GM19455 (cell line): Measurements from ENCODE around the gene CYP26B1.

ENCODE experiments used
- ATAC-seq: cut with Tn5 transposase; IDR thresholded peaks from one replicate; pipeline ENCODE4 v1.9.1; 2021; ENCODE audit not compliant: unreplicated experiment

The CYP26B1 gene

DNA sequence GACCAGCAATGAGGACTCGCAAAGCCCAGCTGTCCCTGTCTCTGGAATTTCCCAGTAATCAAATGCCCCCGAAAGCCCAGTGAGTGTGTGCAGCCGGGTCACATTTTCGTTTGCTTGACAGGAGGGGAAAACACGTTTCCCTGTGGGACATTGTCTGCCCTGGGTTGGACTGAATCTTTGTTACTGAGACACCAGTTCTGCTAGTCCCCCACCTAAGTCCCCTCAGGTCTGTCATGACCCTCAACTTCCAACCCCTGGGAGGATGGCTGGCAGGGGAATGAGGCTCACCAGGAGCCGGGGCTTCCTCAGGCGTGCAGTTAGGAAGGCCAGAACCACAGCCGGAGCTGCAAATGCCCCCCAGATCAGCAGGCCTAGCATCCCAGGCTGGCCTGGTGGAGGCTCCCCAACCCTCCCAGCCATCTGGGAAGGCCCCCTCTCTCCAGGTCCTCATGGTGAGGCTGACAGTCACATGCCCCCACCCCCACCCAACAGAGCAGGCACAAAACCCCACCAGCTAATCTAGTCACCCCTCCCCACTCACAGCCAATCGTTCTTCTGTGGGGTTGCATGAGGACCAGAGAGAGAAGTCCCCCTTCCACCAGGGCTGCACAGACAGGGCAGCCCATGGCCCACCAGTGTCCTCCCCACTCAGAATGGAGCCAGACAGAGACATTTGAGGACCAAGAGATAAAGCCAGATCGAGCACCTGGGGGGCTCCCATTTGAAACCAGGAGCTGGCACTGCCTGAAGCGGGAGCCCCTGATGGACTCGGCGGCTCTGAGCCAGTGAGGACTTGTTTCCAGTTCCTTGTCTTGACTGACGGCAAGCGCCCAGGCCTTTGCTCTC is 33.6 kb downstream of the CYP26B1 start:
- no peak for ATAC-seq

DNA sequence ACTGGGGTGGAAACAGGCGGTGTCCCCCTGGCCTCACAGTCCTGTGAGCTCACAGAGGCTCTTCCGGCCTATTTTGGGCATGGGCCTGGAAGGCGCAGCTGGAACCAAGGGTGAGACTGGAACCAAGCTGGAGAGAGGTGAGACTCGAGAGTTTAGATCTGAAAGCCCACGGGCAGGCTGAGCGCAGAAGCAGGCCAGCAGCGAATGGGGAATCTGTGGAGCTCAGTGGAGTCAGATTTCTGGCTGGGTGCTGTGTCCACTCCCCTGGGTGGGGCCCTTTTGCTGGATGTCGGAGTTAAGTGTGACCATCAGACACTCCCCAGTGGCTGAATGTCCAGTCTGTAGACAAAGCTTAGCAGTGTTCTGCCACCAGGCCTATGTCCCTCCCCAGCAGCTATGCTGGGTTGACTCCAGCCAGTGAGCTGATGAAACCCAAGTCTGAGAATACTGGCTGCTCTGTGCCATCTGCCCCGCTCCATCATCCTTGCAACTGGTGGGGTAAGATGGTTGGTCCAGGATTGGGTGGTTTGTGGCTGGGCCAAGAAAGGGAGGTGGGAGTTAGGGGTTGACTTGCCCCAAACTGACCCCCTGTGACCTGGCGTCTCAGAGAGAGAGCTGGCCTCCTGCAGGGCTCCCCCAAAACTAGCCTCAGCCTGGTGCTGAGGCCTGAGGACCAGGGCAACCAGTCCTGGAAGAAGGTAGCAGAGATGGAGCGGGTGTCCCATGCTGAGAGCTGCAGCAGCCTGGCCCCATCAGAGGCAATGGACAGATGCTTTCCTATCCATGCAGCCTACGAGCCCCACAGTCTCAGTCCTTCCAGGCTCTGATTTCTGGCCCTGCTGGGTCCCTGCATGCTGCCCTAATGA is 34.4 kb downstream of the CYP26B1 start:
- no peak for ATAC-seq

DNA sequence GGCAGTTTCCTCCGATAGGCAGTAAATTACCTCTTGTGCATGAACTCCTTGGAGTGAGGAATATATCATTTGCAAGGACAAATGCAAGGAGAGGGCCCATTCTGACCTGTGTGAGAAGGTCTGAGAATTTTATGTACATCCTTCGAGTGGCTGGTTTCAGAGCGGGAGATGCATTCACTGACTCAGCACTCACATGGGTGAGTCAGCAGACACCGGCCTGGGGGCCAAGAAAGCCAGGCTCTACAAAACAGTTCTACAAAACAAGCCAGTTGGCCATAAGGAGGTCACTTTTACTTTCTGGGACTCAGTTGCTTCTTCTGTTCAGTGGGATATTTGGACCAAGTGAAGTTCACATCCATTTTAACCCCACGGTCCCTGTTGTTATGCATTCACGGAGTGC is 35.3 kb downstream of the CYP26B1 start:
- ATAC-seq, result no peak

DNA sequence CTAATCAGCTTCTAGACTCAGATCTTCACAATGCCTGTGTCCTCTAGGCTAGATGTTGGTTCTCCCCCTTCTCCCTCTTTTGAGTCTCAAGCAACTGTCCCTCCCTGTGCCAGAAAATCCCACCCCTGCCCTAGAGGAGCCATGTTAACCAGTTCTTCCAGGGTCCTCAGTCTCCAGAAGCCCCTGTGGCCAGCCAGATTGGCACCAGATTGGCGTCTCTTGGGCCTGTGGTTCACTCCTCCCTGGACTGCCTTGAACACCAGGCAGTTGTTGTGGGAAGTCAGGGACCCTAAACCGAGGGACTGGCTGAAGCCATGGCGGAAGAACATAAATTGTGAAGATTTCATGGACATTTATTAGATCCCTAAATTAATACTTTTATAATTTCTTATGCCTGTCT is 36.6 kb downstream of the CYP26B1 start:
- ATAC-seq, result no peak

DNA sequence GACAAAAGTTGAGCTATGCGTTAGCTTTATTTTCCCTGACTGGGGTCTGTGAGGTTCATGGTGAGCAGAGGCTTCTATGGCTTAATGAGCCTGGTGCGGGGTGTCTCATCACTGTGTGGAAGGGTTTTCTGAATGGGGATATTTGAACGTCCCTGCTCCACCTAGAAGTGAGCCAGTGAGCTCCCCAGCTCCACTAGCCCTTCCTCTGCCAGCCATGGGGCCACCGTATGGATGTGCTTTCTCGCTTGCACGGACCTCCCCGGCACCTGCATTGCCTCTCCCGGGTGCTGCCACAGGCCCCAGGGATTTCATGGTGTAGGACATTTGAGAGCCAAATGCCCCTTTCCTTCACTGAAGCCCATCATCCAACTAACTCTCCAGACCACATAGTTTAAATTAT is 37.8 kb downstream of the CYP26B1 start:
- ATAC-seq, result no peak

DNA sequence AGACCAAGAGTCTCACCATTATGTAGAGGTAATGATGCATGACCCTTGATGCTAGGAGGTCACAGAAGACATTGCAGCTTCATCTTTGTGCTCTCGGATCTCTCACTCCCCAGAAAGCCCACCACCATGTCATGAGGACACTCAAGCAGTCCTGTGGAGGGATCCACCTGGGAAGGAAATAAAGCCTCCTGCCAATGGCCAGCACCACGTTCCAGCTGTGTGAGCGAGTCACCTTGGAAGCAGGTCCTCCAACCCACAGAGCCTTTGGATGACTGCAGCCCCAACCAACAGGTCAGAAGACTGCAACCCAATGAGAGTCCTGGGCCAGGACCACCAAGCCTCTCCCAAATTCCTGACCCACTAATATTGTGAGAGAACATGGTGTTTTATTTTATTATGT is 38.4 kb downstream of the CYP26B1 start:
- ATAC-seq, result no peak

DNA sequence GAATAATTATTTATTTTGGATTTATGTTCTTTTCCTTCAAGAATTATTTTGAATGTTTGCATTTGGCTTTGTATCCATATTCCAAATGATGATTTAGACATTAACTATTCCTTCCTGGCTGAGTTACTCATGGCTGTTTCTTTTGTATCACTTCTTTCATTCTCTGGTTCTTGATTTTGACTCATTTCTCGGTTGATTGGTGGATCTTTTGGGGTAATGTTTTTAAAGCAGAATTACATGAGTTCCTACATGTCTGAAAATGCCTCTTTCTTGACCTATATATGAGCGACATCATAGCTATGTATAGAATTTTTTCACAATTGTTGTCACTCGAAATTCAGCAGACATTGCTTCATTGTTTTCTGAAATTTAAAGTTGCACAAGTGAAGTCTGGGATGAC is 39.5 kb downstream of the CYP26B1 start:
- ATAC-seq, result no peak

DNA sequence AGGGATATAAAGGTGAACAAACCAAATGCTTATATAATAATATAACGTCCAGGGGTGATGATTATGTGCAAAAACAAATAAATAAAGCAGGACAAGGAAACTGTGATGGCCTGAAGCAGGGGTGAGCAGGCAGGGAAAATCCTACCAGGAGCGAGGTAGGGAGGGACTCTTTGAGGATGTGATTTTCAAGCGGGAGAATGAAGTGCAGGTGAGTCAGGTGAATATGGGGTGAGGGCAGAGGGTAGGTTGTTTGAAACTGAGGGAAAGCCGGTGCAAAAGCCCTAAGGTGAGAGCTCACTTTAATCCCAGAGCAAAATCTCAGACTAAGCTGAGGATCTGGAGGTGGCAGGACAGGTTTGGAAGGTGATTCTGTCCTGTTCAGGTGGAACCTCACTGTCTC is 40.7 kb downstream of the CYP26B1 start:
- ATAC-seq, result no peak

DNA sequence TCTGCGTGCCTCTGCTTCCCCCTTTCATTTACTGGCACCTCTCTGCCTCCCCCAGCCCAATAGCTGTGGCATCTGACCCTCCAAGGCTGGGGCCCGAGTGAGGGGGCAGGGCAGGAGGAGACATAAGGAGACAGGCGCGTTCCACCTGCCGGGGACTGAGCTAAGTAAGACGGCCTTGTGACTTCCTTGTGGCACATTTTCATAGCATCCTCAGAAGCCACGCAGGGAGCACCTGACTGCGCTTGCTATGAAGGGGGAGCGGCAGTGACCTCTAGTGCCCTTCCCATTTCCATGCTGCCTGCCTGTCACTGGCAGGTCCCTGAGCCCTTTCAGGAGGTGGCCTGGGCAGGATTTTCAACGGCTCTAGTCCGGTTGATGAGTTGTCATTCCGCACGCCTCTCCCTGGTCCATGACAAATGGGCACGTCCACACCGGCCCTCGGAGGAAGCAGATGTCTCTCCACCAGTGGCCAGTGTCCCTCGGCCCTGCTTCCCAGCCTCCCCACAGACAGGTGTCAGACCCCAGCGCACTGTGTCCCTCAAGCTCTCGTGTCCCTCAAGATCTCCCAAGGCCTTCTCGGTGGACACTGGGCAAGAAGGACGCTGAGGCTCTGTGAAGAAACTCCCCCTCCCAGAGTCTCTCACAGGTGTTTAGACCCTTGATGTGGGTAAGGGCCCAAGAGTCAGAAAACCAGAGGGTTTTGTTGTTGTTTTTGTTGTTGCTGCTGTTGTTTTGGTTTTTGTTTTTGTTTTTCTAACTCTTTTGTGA is 42.7 kb downstream of the CYP26B1 start:
- no peak for ATAC-seq

DNA sequence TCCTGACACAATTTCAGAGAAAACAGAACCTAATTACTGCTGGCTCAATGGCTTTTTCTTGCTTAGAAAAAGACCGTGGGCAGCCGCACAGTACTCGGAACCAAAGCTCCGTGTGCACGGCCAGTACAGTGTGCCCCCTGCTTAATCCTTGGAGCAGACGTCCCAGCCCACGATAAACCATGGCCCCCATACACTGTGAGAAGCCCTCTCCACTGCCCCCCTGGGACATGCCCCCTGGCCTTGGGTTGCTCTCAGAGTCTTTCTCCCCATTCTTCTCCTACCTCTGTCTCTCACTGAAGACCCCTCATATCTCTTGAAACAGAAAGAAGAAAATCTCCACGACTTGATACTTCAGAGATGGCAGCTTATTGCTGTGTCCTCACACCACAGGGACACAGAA is 44.0 kb downstream of the CYP26B1 start:
- ATAC-seq, result no peak

DNA sequence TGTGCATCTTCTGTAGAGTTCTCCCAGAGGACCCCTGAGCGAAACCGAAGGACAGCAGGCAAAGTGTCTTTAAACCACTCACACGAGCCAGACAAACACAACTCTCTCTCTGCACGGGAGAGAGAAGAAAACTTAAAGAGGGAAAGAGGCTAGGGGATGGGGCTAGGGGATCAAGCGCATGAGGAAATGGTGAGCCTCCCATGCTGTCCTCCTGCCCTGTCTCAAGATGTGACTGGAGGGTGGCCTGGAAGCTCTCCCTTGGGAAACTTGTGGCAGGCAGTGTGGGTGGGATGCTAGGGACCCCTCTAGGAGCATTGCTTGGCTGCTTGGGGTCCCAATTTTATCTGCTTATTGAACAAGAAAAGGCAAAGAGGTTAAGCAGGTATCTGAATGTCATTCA is 44.5 kb downstream of the CYP26B1 start:
- ATAC-seq, result no peak

DNA sequence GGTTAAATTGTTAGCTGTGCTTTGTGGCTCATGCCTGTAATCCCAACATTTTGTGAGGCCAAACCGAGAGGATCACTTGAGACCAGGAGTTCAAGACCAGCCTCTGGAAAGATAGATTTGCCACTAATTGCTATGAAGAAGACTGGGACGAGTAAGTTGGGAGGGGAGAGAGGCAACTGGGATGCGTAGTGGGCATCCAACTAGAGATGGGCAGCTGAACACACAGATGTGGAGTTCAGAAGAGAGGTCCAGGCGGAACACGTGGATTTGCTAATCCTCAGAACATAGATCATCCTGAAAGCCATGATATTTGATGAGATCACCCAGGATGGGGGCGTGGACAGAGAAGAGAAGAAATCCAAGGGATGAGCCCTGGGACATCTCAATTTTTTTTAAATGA is 48.7 kb downstream of the CYP26B1 start:
- ATAC-seq, result no peak

DNA sequence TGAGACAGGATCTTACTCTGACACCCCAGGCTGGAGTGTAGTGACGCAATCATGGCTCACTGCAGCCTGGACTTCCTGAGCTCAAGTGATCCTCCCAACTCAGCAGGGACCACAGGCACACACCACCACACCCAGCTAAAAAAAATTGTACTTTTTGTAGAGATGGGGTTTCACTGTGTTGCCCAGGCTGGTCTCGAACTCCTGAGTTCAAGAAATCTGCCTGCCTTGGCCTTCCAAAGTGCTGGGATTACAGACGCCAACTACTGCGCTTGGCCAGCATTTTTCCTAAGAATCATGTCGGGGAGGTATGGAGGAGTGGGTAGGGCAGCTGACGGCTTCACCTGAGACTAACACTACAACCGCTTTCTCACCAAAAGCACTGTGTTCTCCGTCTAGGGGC is 50.4 kb downstream of the CYP26B1 start:
- ATAC-seq, result no peak

DNA sequence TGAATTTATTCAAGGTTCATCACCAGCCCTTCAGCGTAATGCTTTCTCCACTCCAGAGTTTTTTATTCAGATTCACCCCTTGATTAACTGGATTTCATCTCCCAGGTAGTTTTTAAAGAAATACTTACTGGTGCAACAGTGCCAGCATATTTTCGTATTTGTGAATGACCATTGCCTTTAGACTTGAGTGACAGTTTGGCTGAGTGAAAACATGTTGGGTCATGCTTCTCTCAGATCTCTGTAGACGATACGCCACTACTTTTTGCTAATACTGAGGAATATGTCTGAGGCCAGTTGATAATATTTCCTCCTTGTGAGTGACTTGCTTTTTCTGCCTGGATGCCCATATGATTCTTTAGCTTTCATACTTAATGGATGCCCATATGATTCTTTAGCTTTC is 51.5 kb downstream of the CYP26B1 start:
- no peak for ATAC-seq

DNA sequence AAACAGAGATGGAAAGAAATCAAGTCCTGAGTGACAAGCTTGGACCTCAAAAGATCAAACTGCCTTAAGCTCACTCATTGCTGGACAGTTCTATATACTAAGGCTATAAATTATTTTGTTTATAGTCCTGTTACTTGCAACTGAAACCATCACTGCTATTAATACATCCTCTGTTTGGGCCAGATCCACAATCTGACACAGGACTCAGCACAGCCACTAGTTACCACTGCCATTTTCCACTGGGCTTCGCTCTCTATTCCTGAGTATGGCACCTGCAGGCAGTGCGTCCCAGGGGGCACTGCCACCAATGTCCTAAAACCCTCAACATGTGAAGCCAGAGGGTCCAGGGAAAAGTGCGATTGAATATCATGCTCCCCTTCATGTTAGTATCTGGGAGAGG is 52.3 kb downstream of the CYP26B1 start:
- ATAC-seq, result no peak

DNA sequence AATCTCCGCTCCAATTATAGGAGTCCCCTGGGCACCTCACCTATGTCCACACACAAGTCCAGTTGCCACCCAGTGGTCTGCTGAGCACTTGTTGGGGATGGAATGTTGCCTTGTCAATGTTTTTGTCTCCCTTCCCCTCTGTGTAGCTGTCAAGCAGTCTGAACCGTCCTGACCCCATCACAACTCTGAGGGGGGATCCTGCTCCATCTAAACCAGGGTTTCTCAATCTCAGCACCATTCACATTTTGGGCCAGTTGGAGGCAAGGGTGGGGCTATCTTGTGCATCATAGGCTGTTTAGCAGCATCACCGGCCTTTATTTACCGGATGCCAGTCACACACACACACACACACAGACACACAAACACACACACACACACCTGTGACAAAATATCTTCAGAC is 53.0 kb downstream of the CYP26B1 start:
- ATAC-seq, result no peak

DNA sequence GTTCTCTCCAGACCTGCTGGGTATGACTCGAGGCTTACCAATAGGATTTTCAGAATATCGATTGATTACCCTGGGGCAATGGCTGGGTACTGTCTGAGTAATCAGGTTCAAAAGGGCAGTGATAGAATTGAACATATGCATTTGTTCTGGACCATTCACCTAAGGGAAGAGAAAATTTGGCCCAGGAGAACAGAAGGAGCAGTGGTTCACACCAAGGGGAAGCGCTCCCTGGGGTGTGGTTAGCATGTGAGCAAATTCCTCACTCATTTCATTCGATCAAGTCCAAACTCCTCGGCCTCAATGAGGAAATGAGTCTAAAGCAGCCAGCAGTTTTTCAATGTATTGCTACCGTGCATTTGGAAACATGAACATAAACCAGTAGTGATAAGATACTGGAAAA is 55.6 kb downstream of the CYP26B1 start:
- ATAC-seq, result no peak

DNA sequence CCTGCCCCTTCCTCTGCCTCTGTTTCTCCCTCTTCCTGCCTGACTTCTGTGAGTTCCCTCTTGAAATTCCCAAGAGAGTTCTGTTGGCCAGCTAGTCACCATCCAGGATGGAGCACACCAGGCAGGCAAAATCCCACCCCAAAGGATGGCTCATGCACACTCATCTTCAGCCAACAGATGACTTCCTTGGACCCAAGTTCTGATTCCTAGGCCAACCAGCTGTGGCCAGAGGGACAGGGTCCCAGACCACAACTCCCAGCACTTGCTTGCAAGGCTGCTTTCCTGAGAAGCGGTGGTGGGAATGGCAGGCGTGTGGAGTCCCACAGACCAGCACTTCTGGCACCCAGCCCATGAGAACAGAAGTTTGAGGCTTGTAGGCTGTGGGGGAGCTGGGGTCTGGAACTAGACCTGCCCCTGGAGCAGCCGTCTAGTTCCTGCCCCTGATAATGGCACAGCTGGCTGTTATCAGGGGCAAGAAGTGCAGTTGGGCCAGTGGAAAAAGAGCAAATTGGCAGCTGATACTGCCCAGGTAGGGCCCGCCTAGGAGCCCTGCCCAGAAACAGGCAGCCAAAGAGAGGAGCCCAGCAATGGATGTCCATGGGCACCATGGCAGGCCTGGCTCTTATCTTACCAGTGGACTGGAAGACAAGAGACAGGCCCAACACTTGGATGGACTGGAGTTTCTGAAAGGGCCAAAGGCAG is 56.7 kb downstream of the CYP26B1 start:
- ATAC-seq, result no peak

DNA sequence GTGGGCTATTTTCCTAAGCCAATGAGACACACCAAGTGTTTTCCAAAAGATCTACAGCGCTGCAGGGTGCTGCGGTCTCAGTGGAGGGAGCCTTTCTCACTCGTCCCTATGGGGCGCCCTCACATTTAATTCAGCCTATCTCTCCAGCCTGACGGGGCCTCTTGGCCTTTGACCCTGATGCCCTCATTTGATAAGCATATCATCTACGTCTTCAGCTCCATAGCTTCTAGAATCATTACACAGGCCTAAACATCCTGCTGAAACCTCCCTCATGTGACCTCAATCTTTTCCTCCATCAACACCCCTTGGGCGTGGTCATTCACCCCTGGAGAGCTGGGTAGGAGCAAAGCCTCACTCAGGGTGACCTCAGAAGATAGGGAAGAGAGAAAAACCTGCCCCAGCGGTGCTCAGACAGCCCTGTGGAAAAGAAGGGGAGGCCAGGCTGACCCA is 57.4 kb downstream of the CYP26B1 start:
- no peak for ATAC-seq

DNA sequence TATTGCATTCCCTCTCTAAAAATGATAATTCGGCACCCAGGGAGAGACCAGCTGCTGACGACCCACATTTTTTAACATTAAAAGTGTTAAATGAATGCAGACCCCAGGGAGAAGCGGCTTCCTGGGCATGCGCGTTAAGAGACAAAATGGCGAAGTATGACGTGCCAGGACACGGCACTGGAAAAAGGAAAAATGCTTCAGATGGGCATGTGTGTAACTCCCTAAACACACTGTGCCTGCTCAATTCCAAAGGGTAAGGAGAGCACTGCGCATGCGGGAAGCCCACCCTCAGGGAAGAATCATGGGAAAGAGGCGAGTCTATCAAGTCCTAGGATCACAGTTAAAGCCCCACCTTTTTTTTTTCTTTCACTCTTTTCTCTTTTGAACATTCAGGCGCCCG is 58.1 kb downstream of the CYP26B1 start:
- ATAC-seq, result no peak

DNA sequence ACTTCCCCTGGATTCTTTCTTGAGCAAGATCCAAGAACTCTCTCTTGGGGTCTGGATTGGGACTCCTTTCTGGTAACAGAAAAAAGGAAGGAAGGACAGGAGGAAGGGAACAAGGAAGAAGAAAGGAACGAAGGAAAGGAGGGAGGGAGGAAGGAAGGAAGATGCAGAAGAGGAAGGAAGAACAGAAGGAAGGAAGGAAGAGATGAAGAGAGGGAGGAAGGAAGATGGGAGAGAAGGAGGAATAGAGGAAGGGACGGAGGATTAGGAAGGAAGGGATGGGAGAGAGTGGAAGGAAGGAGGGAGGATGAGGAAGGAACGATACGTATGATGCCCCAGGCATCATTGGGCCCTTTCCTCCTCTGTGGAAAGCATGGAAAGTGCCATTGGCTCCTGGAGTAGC is 58.6 kb downstream of the CYP26B1 start:
- ATAC-seq, result no peak
